ENCODE data around the gene ARHGAP45.
A peak's percentile ranks its signal among the peaks of the same experiment; 100 is the strongest.

ARHGAP45 gene

DNA sequence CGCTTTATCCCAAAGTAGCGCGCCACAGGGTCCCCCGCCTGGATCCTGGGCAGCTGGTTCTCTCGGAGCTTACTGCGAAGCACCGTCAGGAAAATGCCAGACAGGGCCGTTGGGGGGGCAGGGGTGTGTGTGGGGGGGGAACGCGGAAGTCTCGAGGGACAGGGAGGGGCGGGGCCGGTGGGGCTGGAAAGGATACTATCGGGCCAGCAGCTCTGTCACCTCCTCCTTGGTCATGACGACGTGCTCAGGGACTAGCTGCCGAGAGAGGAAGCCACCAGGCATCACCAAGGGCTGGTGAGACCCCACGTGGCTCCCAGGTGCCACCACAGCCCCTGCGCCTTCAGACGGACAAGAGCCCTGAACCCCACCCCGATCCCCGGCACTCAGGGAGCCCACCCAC lies 22.9 kb downstream of the ARHGAP45 start:
- TF ChIP-seq, protein P1, sequence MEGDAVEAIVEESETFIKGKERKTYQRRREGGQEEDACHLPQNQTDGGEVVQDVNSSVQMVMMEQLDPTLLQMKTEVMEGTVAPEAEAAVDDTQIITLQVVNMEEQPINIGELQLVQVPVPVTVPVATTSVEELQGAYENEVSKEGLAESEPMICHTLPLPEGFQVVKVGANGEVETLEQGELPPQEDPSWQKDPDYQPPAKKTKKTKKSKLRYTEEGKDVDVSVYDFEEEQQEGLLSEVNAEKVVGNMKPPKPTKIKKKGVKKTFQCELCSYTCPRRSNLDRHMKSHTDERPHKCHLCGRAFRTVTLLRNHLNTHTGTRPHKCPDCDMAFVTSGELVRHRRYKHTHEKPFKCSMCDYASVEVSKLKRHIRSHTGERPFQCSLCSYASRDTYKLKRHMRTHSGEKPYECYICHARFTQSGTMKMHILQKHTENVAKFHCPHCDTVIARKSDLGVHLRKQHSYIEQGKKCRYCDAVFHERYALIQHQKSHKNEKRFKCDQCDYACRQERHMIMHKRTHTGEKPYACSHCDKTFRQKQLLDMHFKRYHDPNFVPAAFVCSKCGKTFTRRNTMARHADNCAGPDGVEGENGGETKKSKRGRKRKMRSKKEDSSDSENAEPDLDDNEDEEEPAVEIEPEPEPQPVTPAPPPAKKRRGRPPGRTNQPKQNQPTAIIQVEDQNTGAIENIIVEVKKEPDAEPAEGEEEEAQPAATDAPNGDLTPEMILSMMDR (IDR thresholded peaks at IDR 0.05; ENCODE audit: control insufficient read depth, insufficient read depth, low read depth, low read length, missing control alignments): no peak
- H3K4me3 ChIP-seq (ENCODE audit: control insufficient read depth, low read depth, low read length): no peak overlapping the region
- DNase-seq (ENCODE audit: low read depth): no peak

DNA sequence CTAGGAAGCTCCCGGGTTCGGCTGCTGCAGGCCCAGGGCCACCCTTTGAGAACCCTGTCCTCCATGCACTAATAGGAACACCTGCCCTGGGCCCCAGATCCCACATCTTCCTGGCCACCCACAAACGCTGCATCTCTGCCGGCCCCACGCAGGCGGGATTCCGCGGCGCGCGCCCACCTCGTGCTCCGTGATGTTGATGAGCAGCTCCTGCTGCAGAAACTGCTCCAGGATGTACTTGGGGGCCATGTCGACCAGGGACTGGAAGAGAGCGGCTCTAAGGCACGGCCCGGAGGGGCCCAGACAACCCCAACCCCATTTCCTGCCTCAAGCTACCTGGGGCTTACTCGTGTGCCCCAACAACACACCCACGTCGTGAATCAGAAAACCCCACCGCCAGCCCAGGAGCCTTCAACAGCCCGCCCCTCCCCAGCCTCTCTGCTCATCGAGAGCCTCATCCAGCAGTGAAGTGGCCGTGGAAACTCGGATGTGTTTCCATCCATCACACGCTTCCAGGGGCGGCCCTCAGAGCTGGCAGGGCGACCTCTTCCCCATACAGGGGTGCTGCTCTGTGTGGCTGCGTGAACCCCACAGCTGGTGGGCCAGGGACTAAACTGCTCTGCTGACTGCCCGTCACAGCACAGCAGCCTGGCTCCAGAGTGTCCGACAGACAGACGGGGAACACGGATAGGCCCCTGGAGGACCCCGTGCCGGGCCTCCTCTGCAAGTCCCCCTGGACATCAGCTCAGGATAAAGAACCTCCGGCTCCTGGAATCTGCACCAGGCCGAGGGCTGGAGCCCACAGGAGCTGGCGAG lies 24.0 kb downstream of the ARHGAP45 start:
- TF ChIP-seq, protein P1 (IDR thresholded peaks at IDR 0.05; ENCODE audit: control insufficient read depth, insufficient read depth, low read depth, low read length, missing control alignments): no peak
- no peak for DNase-seq (ENCODE audit: low read depth)
- no peak overlapping the region for H3K4me3 ChIP-seq (ENCODE audit: control insufficient read depth, low read depth, low read length)

DNA sequence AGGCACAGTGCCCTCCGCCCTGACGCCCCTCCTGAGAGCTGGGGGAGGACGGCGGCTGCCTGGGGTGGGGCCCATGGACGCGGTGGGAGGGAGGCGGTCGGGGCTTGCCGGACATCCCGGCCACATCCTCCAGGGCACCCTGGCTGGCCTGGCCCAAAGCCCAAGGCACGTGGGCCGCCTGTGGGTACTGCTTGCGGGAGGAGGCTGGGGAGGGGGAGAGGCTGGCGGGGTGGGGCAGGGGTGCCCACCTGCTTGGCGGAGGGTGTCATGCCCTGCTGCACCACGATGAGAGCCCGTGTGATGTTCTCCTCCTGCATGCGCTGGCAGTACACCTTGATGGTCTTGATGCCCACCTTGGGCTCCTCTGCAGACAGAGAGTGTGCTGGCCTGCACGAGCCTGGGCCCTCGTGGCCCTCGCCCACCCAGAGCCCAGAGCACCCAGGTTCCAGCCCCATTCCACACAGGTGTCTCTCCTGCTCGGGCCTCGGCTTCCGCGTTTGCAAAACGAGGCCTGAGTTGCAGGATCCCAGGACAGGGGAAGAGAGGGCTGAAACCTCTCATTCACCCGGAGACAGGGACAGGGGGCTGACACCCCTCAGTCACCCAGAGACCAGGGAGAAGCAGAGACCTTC lies 24.7 kb downstream of the ARHGAP45 start:
- TF ChIP-seq, protein P1 (IDR thresholded peaks at IDR 0.05; ENCODE audit: control insufficient read depth, insufficient read depth, low read depth, low read length, missing control alignments): no peak
- no peak for DNase-seq (ENCODE audit: low read depth)
- no peak overlapping the region for H3K4me3 ChIP-seq (ENCODE audit: control insufficient read depth, low read depth, low read length)

DNA sequence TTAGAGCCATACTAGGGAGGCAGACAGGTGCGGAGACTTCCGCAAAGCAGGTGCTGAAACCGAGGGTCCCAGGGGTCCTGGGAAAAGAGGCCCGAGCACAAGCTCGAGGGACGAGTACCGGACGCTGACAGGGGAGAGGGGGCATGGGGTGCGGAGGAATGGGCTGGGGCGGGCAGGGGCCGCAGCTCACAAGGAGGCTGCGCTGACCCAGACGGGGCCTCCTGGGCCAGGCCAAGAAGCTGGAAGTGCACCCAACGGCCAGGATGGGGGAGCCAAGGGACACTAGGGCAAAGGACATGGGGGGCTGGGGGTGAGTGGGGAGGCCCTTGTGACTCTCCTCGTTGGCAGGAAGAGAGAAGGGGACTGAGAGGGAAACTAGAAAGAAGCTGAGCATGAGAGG lies 26.4 kb downstream of the ARHGAP45 start:
- TF ChIP-seq, protein P1 (IDR thresholded peaks at IDR 0.05; ENCODE audit: control insufficient read depth, insufficient read depth, low read depth, low read length, missing control alignments): no peak
- H3K4me3 ChIP-seq (ENCODE audit: control insufficient read depth, low read depth, low read length): peak overlapping the region; percentile 69; the same call in 1 of the 2 replicates
- no peak for DNase-seq (ENCODE audit: low read depth)

DNA sequence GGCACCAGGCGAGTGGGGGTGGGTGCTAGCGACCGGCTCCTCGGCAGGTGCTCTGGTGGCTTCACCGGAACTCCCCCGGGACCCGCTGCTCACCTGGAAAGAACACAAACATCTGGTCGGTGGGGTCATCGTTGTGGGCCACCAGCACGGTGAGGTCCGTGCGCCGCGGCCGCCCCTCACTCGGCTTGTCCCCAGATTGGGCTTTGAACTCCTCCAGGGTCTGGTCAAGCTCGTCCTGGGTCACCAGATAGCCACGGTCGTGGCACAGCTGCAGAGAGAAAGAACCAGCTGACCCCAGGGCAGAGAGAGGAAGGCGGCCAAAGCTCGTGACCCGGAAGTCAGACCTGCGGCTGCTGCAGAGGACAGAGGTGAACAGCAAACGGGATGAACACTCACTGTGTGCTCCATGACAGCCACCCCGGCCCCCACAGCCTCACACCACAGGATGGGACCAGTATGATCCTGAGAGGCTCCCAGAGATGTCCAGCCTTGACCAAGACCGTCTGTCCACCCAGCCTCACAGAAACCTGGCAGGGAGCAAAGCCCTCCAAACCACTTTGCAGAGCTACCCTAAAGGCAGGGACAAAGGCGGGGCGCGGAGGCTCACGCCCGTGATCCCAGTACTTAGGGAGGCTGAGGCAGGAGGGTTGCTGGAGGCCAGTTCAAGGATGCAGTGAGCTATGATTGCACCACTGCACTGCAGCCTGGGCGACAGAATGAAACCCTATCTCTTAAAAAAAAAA lies 27.0 kb downstream of the ARHGAP45 start:
- H3K4me3 ChIP-seq (ENCODE audit: control insufficient read depth, low read depth, low read length): peak overlapping the region; percentile 69
- DNase-seq (ENCODE audit: low read depth): no peak
- TF ChIP-seq, protein P1 (IDR thresholded peaks at IDR 0.05; ENCODE audit: control insufficient read depth, insufficient read depth, low read depth, low read length, missing control alignments): no peak

DNA sequence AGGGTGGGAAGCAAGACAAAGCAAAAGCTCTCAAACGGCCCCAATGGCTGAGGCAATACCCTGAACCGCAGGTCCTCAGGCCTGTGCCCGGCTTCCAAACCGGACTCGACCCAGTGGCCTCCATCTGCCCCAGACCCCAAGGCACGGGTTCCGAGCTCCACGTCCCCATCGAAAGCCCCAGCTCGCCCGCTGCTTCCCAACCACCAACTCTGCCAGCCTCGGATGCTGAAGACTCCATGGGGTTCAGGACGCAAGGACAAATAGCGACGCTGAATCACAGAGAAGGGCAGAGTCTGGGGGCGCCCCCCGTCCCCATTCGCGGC lies 27.6 kb downstream of the ARHGAP45 start:
- TF ChIP-seq, protein P1 (IDR thresholded peaks at IDR 0.05; ENCODE audit: control insufficient read depth, insufficient read depth, low read depth, low read length, missing control alignments): no peak
- peak overlapping the region; percentile 69 for H3K4me3 ChIP-seq (ENCODE audit: control insufficient read depth, low read depth, low read length)
- DNase-seq (ENCODE audit: low read depth): no peak
